Activated T-cell treated with anti-CD3 and anti-CD28 coated beads, Interleukin-2, amount 50 U/mL, for 48 hours (primary cell): Measurements from ENCODE around the gene CERK.
"Not testable (repeated sequence)": the region's sequence is repeated elsewhere in the genome, so short reads cannot be mapped to it uniquely, and the experiment has no call there.

Experiments
- DNase-seq, 2 experiments: peaks; one replicate each; pipeline ENCODE4 v3.0.0-alpha.2; 2020

Gene CERK, protein sequence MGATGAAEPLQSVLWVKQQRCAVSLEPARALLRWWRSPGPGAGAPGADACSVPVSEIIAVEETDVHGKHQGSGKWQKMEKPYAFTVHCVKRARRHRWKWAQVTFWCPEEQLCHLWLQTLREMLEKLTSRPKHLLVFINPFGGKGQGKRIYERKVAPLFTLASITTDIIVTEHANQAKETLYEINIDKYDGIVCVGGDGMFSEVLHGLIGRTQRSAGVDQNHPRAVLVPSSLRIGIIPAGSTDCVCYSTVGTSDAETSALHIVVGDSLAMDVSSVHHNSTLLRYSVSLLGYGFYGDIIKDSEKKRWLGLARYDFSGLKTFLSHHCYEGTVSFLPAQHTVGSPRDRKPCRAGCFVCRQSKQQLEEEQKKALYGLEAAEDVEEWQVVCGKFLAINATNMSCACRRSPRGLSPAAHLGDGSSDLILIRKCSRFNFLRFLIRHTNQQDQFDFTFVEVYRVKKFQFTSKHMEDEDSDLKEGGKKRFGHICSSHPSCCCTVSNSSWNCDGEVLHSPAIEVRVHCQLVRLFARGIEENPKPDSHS

DNA sequence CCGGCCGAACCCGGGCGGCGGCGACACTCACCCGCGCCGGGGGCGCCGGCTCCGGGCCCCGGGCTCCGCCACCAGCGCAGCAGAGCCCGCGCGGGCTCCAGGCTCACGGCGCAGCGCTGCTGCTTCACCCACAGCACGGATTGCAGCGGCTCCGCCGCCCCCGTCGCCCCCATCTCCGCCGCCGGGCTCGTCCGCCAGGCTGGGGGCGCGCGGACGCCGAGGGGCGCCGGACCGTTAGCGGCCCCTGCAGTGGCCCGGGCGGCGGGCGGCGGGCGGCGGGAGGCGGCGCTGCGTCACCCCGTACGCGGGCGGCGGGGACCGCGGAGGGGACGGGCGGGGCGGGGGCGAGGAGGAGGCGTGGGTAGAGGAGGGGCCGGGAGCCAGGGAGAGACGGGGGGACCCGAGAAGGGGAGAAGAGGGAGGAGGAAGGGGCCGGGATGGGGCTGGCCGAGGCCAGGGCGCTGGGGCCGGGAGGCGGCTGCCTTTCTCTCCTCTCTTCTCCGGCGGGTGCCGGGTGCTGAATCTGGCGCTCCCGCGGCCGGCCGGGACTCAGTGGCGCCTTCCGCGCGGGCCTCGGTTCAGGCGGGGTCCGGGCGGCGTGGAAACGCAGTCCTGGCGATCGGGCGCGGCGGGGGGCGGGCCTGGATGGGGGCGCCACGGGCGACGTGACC is at the start of gene CERK:
TSS of gene CERK (minus strand) at position 277 of the 671 bp plus-strand sequence. CDS start at position 173, 104 bp downstream.
- peak; percentile 68 to 75 for DNase-seq

DNA sequence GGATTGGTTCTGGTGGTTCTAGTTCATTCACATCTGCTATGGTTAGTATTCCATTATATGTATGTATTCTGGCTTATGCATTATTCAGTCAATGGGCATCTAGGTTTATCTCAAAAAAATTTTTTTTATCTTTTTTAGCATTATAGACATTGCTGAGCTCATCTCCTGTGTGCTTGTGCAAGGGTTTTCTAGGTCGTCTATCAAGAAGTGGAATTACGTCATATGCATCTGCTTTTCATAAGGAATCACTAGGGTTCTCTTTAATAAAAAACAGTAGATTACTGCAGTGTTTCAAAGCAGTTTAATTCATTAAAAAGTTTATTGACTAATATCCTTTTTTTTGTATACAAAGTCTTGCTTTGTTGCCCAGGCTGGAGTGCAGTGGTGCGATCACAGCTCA is 45.7 kb upstream of the CERK start:
- no peak for DNase-seq

DNA sequence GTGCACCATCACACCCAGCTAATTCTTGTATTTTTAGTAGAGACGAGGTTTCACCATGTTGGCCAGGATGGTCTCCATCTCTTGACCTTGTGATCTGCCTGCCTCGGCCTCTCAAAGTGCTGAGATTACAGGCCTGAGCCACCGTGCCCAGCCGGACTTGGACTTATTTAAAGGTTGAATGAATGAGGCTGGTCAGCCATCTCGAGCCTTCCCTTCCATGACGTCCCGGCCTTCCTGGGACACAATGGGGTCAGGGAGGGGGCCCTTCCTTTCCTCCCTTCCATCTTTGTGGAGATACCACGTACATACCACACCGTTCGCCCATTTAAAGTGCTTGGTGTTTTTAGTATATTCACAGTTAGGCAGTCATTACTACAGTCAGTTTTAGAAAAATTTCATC is 44.1 kb upstream of the CERK start:
- DNase-seq: not testable (repeated sequence)

DNA sequence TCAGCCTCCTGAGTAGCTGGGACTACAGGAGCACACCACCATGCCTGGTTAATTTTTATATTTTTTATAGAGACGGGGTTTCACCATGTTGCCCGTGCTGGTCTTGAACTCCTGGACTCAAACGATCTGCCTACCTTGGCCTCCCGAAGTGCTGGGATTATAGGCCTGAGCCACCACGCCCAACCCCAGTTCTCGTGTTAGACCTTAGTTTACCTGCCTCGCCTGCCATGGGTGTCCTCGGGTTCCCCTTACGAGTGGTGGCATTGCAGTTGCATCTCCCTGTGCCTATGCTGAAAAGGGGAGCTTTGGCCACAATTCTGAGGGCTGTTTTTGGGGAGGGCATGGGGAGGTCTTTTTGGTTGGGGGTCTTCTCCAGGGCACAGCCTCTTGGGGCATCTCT is 43.2 kb upstream of the CERK start:
- DNase-seq: no peak

DNA sequence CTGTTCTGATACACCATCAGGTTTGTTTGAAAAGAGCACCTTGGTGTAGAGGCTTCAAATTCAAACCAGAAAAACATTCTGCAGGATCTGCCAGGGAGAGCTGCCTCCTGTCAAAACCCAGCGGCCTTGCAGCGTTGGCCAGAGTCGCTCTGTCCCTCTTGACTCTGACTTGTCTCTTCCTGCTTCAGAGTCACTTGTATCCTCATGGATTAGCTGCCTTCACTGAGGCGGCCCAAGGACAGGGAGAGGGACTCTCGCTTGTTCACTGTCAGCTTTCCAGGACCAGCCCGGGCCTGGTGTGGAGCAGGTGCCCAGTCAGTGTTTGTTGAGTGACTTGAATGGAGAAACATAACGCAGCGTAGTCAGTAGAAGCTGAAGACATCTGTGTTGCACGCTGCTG is 42.4 kb upstream of the CERK start:
- DNase-seq: no peak

DNA sequence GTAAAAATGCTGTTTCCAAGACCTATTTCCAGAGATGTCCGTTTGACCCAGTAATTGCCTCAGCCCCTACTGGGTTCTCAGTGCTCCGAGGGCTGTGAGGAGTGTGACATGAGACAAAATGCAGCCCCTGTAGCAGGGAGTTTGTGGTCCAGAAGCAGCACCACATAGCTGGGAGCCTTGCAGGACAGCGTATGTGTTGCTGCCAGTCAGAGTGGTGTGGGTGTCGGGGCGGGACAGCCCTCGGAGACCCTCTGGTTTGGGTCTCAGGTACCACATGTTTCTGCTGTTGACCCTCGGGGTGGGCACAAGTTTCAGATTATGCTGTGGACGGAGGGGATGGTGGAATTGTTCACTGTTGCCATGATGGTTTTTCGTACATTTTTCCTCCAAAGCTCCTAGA is 41.6 kb upstream of the CERK start:
- DNase-seq: no peak

DNA sequence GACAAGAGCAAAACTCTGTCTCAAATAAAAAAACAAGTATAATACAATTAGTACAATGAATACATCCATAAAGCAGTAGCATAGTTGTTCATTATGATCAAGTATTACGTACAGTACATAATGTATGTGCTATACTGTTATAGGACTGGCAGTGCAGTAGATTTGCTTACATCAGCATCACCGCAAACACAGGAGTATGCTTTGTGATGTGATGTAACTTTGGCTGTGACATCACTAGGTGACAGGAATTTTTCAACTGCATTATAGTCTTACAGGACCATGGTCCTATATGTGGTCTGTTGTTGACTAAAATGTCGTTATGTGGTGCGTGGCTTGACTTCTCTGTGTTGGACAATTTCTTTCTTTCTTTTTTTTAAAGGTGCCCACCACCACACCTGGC is 41.0 kb upstream of the CERK start:
- DNase-seq: no peak

DNA sequence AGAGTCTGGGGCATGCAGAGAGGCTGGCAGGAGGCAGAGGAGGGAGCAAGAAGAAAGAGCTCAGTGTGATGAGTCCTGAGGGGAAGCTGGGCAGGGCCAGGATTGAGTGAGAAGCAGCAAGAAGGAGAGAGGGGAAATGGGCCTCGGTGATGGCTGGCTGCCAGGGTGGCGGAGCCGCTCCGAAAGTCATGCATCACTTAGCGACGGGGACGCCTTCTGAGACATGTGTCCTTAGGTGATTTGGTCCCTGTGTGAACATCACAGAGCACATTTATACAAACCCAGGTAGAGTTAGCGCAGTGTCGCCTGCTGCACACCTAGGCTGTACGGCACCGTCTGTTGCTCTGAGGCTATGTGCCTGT is 39.5 kb upstream of the CERK start:
- peak; percentile 63 to 68 for DNase-seq

DNA sequence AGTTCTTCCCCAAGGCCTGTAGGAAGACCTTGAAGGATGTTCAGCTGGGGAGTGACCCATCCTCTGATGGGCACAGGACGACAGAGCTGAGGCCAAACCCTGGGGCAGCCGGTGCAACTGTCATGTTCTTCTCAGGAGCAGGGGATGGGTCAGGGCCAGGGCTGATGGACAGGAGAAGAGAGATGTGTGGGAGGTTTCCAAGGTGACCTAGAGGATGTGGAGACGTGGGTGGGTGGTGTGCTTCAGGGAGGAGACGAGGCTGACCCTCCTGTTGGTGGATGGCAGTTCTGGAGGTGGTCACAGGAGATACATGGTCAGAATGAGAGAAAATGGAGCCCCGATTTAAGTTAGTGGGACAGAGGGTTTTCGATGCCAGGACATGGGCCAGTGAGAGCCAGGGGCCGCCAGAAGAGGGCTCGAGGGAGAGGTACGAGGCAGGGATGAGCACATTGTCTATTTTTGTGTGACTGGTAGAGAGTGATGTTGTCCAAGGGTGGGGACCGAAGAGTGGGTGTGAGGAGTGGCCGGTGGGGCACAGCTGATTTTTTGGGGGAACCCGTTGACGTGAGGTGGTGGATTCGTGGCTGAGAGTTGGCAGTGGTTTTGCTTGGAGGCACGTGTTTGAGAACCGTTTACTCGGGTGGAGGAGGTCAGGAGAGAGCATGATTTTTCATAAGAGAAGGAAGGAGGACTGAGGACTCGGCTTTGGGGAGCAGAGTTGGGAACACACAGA is 39.0 kb upstream of the CERK start:
- no peak for DNase-seq

DNA sequence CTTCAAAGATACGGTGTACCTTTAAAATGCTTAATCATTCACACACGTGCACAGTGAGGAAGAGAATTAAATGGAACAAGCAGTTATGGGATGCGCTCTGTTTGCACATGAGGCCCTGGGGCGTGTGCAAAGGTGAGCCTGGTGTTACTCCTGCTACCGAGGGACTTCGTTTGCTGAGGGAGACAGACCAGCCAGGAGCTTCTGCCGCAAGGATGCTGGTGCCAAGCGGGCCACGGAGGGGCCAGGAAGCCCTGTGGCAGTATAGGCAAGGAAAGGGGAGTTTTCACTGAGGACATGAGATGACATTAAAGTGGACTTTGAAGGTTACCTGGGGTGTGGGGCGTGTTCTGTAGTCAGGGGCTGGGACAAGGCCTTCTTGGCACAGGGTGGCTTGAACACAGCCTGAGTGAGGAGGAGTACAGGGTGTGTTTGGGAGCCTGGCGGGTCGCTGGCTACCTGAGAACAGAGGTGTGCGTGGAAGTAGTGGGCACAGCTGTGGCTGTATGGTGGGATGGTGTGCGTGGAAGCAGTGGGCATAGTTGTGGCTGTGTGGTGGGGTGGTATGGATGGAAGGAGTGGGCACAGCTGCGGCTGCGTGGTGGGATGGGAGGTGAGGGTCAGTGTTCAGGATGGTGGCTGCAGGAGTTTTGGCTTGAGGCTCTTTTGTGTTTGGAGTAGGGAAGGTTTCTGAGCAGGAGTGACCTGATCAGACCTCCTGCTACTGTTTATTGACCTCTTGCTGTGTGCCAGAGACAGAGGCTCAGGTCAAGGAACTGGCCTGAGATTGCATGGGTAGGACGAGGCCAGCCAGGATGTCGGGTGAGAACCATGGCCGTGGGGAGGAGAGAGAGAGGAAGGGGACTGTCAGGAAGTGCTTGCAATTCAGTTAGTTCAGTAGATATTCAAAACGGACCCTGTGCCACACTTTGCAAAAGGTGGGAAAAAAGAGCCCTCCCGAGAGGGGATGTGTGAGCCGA is 38.1 kb upstream of the CERK start:
- no peak for DNase-seq

DNA sequence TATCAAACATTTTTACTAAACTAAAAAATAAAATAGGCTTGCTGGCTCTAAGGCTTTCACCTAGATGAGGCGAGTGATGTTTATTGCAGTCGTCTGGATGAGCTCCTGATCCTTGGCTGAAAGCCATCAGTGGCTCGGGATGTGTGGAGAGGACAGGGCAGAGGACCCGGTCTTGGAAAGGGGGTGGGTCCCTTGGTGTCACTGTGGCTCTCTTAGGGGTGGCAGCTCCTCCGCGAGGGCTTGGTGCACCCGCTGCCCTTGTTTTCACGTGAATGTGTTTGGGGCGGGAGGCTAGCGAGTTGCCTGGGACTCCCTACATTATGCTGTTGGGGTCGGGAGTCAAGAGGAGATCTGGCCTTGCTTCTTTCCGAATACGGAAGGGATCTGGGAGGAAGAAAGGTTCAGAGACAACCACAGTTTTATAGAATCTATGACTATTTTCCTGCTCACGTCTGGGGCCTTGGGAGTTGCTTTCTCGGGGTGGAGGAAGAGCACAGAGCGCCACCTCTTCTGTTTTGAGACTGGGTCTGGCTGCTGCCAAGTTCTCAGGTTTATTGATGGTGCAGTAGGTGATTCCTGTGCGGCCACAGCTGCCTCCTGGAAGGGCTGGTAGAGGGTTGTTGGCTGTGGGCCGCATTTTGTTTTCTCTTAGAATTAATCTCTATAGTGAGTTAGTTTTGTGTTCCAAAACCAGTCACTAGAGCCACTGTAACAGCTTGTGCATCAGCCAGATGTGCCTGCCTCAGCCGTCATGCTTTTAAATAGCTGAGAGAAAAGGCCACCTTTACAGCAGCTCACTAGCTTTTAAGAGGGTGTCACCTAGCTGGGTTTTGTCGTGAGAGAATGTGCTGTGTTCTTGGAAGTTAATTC is 37.2 kb upstream of the CERK start:
- peak in 1 of 2 experiments; percentile 36 for DNase-seq

DNA sequence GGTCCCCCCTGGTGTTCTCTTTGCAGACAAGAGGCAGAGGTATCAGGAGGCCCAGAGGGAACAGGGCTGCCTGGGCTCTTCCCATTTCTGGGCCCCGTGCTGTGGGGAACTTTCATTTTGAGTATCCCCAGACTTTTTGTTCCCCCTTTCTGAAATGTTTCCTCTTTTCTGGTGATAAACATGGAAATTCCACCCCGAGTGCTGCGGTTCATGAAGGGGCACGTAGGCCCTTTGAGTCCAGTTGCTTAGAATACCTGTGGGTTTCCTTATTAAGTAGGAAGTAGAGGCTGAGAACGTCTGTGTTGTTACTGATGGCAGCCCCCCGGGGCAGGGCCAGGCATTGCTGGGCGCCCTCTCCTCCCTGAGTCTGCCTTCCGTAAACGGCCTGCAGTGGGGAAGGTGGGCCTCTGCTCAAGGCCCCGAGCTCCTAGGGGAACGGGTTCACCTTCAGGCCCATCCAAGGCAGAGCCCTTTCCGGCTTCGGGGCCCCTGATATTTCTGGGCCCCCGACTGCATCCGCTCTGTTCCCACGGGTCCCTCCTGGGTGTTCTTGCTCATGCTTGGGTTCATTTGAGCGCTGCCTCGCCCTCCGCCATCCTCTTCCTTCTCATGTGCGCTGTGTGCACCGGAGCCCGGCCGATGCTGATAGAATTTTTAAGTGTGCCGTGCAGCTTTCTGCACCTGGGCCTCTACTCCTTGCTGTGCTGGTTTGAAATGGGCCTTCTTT is 36.4 kb upstream of the CERK start:
- peak; percentile 60 to 67 for DNase-seq

DNA sequence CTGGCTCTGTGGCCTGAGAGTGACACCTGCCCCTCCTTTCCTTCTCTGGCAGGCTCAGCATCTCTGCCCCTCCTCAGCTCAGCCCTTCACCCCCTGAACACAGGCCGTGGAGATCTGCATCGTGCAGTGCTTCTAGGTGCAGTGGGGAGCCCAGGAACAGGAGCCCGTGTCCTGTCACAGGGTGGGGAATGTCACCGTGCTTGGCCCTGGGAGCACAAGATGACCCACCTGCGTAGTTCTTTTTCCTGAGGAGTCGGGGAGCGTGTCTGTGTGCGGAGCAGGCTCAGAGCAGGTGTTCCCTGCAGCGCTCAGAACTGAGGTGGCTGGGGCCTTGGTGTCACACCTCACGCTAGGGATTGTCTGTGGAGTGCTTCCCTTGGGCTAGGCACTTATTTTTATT is 35.0 kb upstream of the CERK start:
- DNase-seq: no peak

DNA sequence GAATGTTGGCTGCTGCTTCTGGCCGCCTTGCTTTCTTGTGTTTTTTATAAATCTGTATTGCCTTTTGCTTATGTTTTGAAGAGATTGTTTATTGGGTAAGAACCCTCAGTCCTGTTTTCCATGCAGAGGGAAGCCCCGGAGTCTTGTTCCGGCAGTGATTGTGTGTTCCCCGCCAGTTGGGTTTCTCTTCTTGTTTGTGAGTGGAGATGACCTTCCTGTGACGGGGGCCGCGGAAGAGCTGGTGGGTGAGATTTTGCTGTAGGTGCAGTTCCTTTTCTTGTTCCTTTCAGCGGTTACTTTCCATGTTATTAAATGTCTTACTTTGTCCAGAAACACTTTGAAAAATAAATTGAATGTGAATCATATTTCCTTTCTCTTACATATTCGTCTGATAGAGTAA is 32.7 kb upstream of the CERK start:
- no peak for DNase-seq

DNA sequence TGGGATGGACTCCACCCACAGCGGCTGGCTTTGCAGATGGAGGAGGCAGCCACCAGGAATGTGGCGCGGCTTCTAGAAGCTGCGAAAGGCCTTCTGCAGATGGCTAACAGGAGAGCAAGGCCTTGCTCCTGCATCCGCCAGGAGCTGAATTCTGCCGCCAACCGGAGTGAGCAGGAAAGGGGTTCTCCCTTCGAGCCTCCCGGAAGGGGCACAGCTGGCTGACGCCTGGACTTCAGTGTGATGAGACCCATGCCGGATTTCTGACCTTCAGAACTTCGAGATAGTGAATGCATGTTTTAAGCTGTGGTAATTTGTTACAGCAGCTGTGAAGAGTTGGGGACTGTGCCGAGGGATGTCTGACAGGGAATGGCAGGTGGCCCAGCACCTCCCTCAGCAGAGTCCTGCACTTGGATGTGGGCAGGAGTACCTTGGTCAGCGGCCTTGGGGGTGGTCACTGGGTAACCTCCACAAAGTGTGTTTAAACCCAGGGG is 32.1 kb upstream of the CERK start:
- no peak for DNase-seq

DNA sequence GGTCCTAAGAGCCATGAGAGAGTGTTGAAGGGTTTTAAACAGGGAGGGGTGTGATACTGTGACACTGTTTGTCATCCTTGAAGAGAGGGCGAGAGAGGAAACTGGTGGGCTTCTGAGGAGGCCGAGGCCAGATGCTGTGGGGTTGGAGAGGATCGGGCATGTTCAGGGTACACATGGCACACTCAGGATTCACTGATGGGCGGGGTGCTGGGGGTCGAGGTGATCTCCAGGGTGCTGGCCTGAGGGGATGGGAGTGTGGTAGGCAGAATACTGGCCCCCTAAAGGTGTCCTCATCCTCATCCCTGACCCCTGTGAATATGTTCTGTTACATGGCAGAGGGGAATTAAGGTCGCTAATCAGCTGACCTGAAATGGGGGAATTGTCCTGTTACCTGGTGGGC is 31.7 kb upstream of the CERK start:
- no peak for DNase-seq

DNA sequence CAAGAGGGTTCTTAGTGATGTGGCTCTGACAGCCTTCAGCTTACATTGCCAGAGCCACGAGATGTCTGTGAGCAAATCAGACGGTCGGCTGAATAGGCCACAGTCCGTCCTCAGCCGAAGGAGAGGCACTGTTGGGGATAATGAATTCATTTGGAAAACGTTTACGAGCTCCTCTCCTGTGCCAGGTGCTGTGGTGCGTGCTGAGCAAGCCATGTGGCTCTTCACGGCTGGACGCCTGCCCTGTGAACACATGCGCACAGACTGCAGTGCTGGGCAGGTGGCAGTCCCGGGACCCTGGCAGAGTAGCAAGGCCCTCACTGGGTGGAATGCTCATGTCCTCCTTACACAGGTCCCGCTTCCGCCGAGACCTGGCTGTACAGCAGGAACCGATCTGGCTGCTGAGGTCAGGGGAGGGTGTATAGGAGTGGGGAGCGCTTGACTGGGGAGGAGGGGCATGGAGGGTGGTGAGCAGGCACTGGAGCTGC is 31.2 kb upstream of the CERK start:
- no peak for DNase-seq

DNA sequence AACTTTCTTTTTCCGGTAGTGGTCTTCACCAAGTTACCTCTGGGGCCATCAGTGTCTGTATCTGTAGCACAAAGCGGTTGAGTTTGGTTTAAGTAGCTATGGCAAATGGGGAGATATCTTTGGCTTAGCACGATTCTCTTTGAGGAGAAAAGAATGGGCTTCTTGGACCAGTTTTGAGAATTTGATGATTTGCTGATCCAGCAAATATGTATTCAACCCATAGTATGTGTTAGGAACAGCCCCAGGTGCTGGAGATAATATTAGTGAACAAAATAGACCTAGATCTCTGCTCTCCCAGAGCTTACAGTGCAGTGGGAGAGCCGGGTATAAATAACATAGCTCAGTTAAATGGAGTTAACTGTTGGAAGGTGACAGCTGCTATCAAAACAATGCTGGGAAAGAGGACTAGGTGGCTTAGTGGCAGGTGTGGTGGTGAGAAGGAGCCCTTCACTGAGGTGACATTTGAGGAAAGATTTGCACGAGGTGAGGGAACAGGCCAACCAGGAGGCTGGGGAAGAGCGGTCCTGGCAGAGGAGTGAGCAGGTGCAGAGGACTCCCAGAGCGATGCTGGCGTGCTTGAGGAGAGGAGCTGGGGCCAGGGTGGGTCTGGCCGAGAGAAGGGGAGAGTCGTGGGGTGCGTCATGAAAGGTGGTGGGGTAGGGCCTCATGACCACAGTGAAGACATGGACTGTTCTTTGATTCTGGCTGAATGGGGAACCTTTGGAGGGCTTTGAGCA is 29.4 kb upstream of the CERK start:
- no peak for DNase-seq

DNA sequence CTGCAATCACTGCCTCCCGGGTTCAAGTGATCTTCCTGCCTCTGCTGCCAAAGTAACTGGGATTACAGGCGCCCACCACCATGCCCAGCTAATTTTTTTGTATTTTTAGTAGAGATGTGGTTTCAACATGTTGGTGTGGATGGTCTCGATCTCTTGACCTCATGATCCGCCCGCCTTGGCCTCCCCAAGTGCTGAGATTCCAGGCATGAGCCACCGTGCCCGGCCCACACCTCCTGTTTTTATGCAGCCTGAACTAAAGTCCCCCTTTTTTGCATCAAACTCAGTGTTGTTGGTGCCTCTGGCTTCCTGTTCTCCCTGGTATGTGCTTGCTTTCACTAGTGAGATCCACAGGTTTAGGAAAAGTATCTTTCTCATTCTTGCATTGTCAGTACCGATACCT is 28.6 kb upstream of the CERK start:
- DNase-seq: no peak
